ENCODE results near the gene GALP.

GALP gene

GRCh38 chr19:56152644-56153043 lies 23.2 kb upstream of the GALP start (continued):
- TF ChIP-seq TOX (CRISPR knock-in tag; IDR thresholded peaks at IDR 0.05; ENCODE audit: borderline replicate concordance) (no peak), RARB (CRISPR knock-in tag; IDR thresholded peaks at IDR 0.05) (no peak), ZNF8 (CRISPR knock-in tag; IDR thresholded peaks at IDR 0.05) (no peak), ZNF565 (CRISPR knock-in tag; conservative IDR thresholded peaks at IDR 0.05; ENCODE audit: low read depth) (no peak)

GRCh38 chr19:56153507-56153906 lies 22.3 kb upstream of the GALP start:
- no peak for TF ChIP-seq OSR1 (CRISPR knock-in tag; IDR thresholded peaks at IDR 0.05)
- no peak for TF ChIP-seq CSRNP3 (CRISPR knock-in tag; IDR thresholded peaks at IDR 0.05)
- TF ChIP-seq ZNF70 (CRISPR knock-in tag; IDR thresholded peaks at IDR 0.05): no peak
- TF ChIP-seq PATZ1 (CRISPR knock-in tag; IDR thresholded peaks at IDR 0.05; ENCODE audit: borderline replicate concordance): no peak
- TF ChIP-seq POU6F1 (CRISPR knock-in tag; IDR thresholded peaks at IDR 0.05; ENCODE audit: borderline replicate concordance, low read depth): no peak
- TF ChIP-seq CREB5 (CRISPR knock-in tag; IDR thresholded peaks at IDR 0.05; ENCODE audit: low read depth): no peak
- no peak for TF ChIP-seq BACH2 (CRISPR knock-in tag; IDR thresholded peaks at IDR 0.05; ENCODE audit: borderline replicate concordance)
- TF ChIP-seq TSHZ2 (CRISPR knock-in tag; IDR thresholded peaks at IDR 0.05): no peak
- TF ChIP-seq TOX (CRISPR knock-in tag; IDR thresholded peaks at IDR 0.05; ENCODE audit: borderline replicate concordance): no peak
- TF ChIP-seq ZC3H10 (CRISPR knock-in tag; IDR thresholded peaks at IDR 0.05): no peak
- TF ChIP-seq CSDC2 (CRISPR knock-in tag; IDR thresholded peaks at IDR 0.05): no peak
- ATAC-seq: no peak

GRCh38 chr19:56155124-56155687 lies 20.6 kb upstream of the GALP start:
- ATAC-seq: peak; percentile 64; the same call in 2 of the 3 replicates
- TF ChIP-seq OSR1 (CRISPR knock-in tag; IDR thresholded peaks at IDR 0.05) (no peak), RARB (CRISPR knock-in tag; IDR thresholded peaks at IDR 0.05) (no peak)

GRCh38 chr19:56156768-56157167 lies 19.0 kb upstream of the GALP start:
- ATAC-seq: no peak
- TF ChIP-seq TSHZ2 (CRISPR knock-in tag; IDR thresholded peaks at IDR 0.05) (no peak), ESRRG (CRISPR knock-in tag; IDR thresholded peaks at IDR 0.05) (no peak), ZNF70 (CRISPR knock-in tag; IDR thresholded peaks at IDR 0.05) (no peak), ZFP30 (CRISPR knock-in tag; IDR thresholded peaks at IDR 0.05) (no peak), TOX (CRISPR knock-in tag; IDR thresholded peaks at IDR 0.05; ENCODE audit: borderline replicate concordance) (no peak), CSRNP3 (CRISPR knock-in tag; IDR thresholded peaks at IDR 0.05) (no peak), POU6F1 (CRISPR knock-in tag; IDR thresholded peaks at IDR 0.05; ENCODE audit: borderline replicate concordance, low read depth) (no peak), CREB5 (CRISPR knock-in tag; IDR thresholded peaks at IDR 0.05; ENCODE audit: low read depth) (no peak), RARB (CRISPR knock-in tag; IDR thresholded peaks at IDR 0.05) (no peak), TCF4 (CRISPR knock-in tag; IDR thresholded peaks at IDR 0.05; ENCODE audit: borderline replicate concordance) (no peak)
